Left lung (tissue), 10 donors: ENCODE data around the gene SLC35G3. TPM values are rescaled to one million over a fixed set of nuclear protein-coding genes. Genes with fewer than 3 reads are reported as not detected.

ENCODE experiments used
- ATAC-seq: fragments of 200-7000 bp; cut with Tn5 transposase; one replicate; pipeline ENCODE4 v1.9.1; 2020; ENCODE audit warnings: moderate library complexity
- DNase-seq, 4 donors: peaks; one replicate each; pipeline ENCODE4 v3.0.0-alpha.2; 2013 to 2020
- H3K27ac ChIP-seq, 2 donors: fragments of 200-600 bp; sonication (generic) in 1 of 2; one replicate each; pipeline versions ENCODE4 v1.5.0 to v1.8.0; 2020 to 2021
- H3K27me3 ChIP-seq, 2 donors: fragments of 200-600 bp; sonication (generic) in 1 of 2; one replicate each; pipeline versions ENCODE4 v1.5.0 to v1.8.0; 2020 to 2021
- H3K36me3 ChIP-seq, 2 donors: fragments of 200-600 bp; sonication (generic) in 1 of 2; one replicate each; pipeline versions ENCODE4 v1.5.0 to v1.8.0; 2020 to 2021
- H3K4me1 ChIP-seq, 2 donors: fragments of 200-600 bp; one replicate each; pipeline ENCODE4 v1.8.0; 2021
- H3K4me3 ChIP-seq, 2 donors: fragments of 200-600 bp; sonication (generic) in 1 of 2; one replicate each; pipeline versions ENCODE4 v1.5.0 to v1.8.0; 2020 to 2021; ENCODE audit warnings: mild to moderate bottlenecking in 1 of 2
- H3K9me3 ChIP-seq, 2 donors: fragments of 200-600 bp; sonication (generic) in 1 of 2; one replicate each; pipeline versions ENCODE4 v1.5.0 to v1.8.0; 2020 to 2021
- CTCF ChIP-seq, 2 donors: fragments of 200-600 bp; sonication (generic) in 1 of 2; IDR thresholded peaks; one replicate each; pipeline versions ENCODE4 v1.5.0 to v1.8.0; 2021; ENCODE audit warnings: antibody characterized with exemption in 2 of 2
- intact Hi-C, 2 donors: fragments of 100-400 bp; cut with DNase I; formaldehyde crosslinking; loops; one replicate each; pipeline versions ENCODE4 v1.11.2 to v1.14.2; 2022
- polyA plus RNA-seq, 6 donors: library from polyadenylated mRNA; unstranded; fragments of 120-200 nt; gene quantifications; one replicate each; pipeline ENCODE4 v1.2.1, GENCODE V29; 2013; ENCODE audit not compliant: insufficient read length in 6 of 6
- total RNA-seq, 2 donors: library from RNA; stranded (reverse); fragmentation: NEBNext Ultra II Directional; extraction: Animal tissue kit (Norgen Biotek cat#: 25700); gene quantifications; one replicate each; pipeline ENCODE4 v1.2.1, GENCODE V29; 2021
- donor health status: DM: no; HTN: yes; CAD: no.
- donor health status: DM: no; HTN: no; CAD: no.

Gene SLC35G3
- total and polyA plus RNA-seq, 8 donors = not detected

- ATAC-seq (no peak), DNase-seq (no peak)
- Histone ChIP-seq H3K36me3 (no peaks in the 10 kb centered on the region), H3K27ac (no peak overlapping the region), H3K4me3 (peak overlapping the region in 1 of 2 donors; percentile 85), H3K4me1 (peaks cover 11 to 39% of the 10 kb centered on the region in 2 donors), H3K27me3 (no peaks in the 10 kb centered on the region), H3K9me3 (no peaks in the 10 kb centered on the region)
- intact Hi-C loops = no loop called here
- TF ChIP-seq CTCF (IDR thresholded peaks at IDR 0.05) = no peak
These were observed 46.7 kb upstream of the SLC35G3 start for GRCh38 chr17:35240861-35241260.

GRCh38 chr17:35239823-35240222 lies 45.6 kb upstream of the SLC35G3 start:
- H3K27me3 ChIP-seq = no peaks in the 10 kb centered on the region
- TF ChIP-seq CTCF (IDR thresholded peaks at IDR 0.05) = no peak
- H3K27ac ChIP-seq = no peak overlapping the region
- H3K4me1 ChIP-seq = peaks cover 6 to 29% of the 10 kb centered on the region in 2 donors
- H3K36me3 ChIP-seq = no peaks in the 10 kb centered on the region
- no peaks in the 10 kb centered on the region for H3K9me3 ChIP-seq
- no peak overlapping the region for H3K4me3 ChIP-seq
- no peak for DNase-seq
- intact Hi-C loops = no loop called here
- no peak for ATAC-seq

GRCh38 chr17:35238821-35239220 lies 44.6 kb upstream of the SLC35G3 start:
- no peak for TF ChIP-seq CTCF (IDR thresholded peaks at IDR 0.05)
- Histone ChIP-seq H3K27me3 (no peaks in the 10 kb centered on the region), H3K4me1 (peaks cover 6 to 21% of the 10 kb centered on the region in 2 donors), H3K4me3 (no peak overlapping the region), H3K27ac (no peak overlapping the region), H3K36me3 (no peaks in the 10 kb centered on the region), H3K9me3 (no peaks in the 10 kb centered on the region)
- intact Hi-C loops = no loop called here
- ATAC-seq (no peak), DNase-seq (no peak)

- H3K9me3 ChIP-seq = no peaks in the 10 kb centered on the region
- no peak overlapping the region for H3K27ac ChIP-seq
- intact Hi-C loops = no loop called here
- DNase-seq (no peak), ATAC-seq (no peak)
- H3K4me3 ChIP-seq = no peak overlapping the region
- no peaks in the 10 kb centered on the region for H3K36me3 ChIP-seq
- peaks cover 4 to 17% of the 10 kb centered on the region in 2 donors for H3K4me1 ChIP-seq
- TF ChIP-seq CTCF (IDR thresholded peaks at IDR 0.05) = no peak
- no peaks in the 10 kb centered on the region for H3K27me3 ChIP-seq
These were observed 42.6 kb upstream of the SLC35G3 start for GRCh38 chr17:35236821-35237220.

- H3K27me3 ChIP-seq = no peaks in the 10 kb centered on the region
- TF ChIP-seq CTCF (IDR thresholded peaks at IDR 0.05) = no peak
- H3K4me1 ChIP-seq = peaks cover 0 to 8% of the 10 kb centered on the region in 2 donors
- H3K36me3 ChIP-seq = no peaks in the 10 kb centered on the region
- DNase-seq = no peak
- no peak overlapping the region for H3K27ac ChIP-seq
- no peak for ATAC-seq
- intact Hi-C loops = no loop called here
- H3K4me3 ChIP-seq = no peak overlapping the region
- no peaks in the 10 kb centered on the region for H3K9me3 ChIP-seq
These were observed 41.7 kb upstream of the SLC35G3 start for GRCh38 chr17:35235917-35236316.
